ENCODE data around the gene HOXA7. TPM values are rescaled to one million over a fixed set of nuclear protein-coding genes. Genes with fewer than 3 reads are reported as not detected.

HOXA7 gene
- total and polyA plus RNA-seq, 2 experiments from 2014 or later, result 0.24 TPM; not detected in 1

GRCh38 chr7:27148756-27149641, 7.5 kb downstream of the HOXA7 start (continued):
- TF ChIP-seq ZNF462 (CRISPR knock-in tag; IDR thresholded peaks at IDR 0.05), result no peak
- TF ChIP-seq CREB1 (CRISPR knock-in tag; IDR thresholded peaks at IDR 0.05; ENCODE audit: low read depth), result no peak
- TF ChIP-seq ZNF114 (CRISPR knock-in tag; IDR thresholded peaks at IDR 0.05), result no peak

GRCh38 chr7:27148031-27148755, 8.3 kb downstream of the HOXA7 start:
- H3K4me3 ChIP-seq, result peak overlapping the region; percentile 43
- Mint-ChIP-seq H3K4me3 (peak overlapping the region; percentile 62), H3K36me3 (ENCODE audit: low read depth) (no peaks in the 10 kb centered on the region), H3K27me3 (ENCODE audit: insufficient read depth, low read depth, poor library complexity) (peaks cover 100% of the 10 kb centered on the region), H3K9me3 (peaks cover 21% of the 10 kb centered on the region), H3K4me1 (peaks cover 18% of the 10 kb centered on the region), H3K27ac (no peak overlapping the region)
- no peaks in the 10 kb centered on the region for H3K79me2 ChIP-seq (replicated peaks; ENCODE audit: insufficient read depth)
- peak overlapping the region; percentile 71 for H3K4me2 ChIP-seq
- H3K36me3 ChIP-seq (ENCODE audit: insufficient read depth), result no peaks in the 10 kb centered on the region
- peaks cover 20% of the 10 kb centered on the region for H3K4me1 ChIP-seq (ENCODE audit: insufficient read depth)
- DNase-seq (ENCODE audit: low spot score) (peak; percentile 41), ATAC-seq (peak; percentile 1; the same call in 1 of the 3 replicates)
- H3F3A ChIP-seq (replicated peaks; ENCODE audit: low read depth), result peaks cover 35% of the 10 kb centered on the region
- H4K20me1 ChIP-seq (replicated peaks; ENCODE audit: insufficient read depth), result peaks cover 48% of the 10 kb centered on the region
- H3K27ac ChIP-seq (ENCODE audit: low read depth), result no peak overlapping the region
- peak overlapping the region; percentile 38; the same call in 1 of the 2 replicates for H2AFZ ChIP-seq
- TF ChIP-seq EZH2 (IDR thresholded peaks at IDR 0.05; ENCODE audit: low read depth, unreplicated experiment) (peak; percentile 95), ZNF114 (CRISPR knock-in tag; IDR thresholded peaks at IDR 0.05) (no peak), CTCF (conservative IDR thresholded peaks at IDR 0.05; ENCODE audit: low read depth in 2 of 2) (no peak), EZH2phosphoT487 (IDR thresholded peaks at IDR 0.05; ENCODE audit: unreplicated experiment) (peak; percentile 81), NANOG (IDR thresholded peaks at IDR 0.05; ENCODE audit: borderline replicate concordance) (no peak), JUNB (IDR thresholded peaks at IDR 0.05; ENCODE audit: unreplicated experiment) (no peak)
- H3K27me3 ChIP-seq (ENCODE audit: insufficient read depth), result peaks cover 100% of the 10 kb centered on the region
- H3K9me2 ChIP-seq (ENCODE audit: insufficient read depth), result no peaks in the 10 kb centered on the region

All from GM23338 (cell line).